GM12873 (cell line): ENCODE measurements around the gene OPTC.

Source experiments
- TF ChIP-seq, protein P1 (sequence below): IDR thresholded peaks from 2 replicates; pipeline ENCODE4 v1.5.1; 2012; ENCODE audit warnings: low read depth, mild to moderate bottlenecking, moderate library complexity, low read length, control low read depth; ENCODE audit not compliant: insufficient read depth; ENCODE audit errors: missing control alignments

The OPTC gene

DNA sequence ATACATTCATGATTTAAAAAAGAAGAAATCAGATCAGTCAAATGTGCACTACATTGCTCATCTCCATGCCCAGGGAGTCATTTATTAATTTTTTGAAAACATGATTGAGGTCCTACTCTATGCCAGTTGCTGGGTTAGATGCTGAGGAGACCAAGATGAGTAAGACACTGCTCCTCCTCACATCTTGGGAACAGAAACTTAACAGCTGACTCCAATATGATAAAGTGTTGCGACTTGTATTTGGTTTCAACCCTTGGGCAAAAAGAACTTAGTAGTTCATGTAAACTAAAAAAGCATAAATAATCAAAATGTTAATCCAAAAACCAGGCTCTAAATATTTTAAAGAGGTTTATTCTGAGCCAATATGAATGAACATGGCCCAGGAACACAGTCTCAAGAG, 56.9 kb downstream of the OPTC start:
- TF ChIP-seq, protein P1, sequence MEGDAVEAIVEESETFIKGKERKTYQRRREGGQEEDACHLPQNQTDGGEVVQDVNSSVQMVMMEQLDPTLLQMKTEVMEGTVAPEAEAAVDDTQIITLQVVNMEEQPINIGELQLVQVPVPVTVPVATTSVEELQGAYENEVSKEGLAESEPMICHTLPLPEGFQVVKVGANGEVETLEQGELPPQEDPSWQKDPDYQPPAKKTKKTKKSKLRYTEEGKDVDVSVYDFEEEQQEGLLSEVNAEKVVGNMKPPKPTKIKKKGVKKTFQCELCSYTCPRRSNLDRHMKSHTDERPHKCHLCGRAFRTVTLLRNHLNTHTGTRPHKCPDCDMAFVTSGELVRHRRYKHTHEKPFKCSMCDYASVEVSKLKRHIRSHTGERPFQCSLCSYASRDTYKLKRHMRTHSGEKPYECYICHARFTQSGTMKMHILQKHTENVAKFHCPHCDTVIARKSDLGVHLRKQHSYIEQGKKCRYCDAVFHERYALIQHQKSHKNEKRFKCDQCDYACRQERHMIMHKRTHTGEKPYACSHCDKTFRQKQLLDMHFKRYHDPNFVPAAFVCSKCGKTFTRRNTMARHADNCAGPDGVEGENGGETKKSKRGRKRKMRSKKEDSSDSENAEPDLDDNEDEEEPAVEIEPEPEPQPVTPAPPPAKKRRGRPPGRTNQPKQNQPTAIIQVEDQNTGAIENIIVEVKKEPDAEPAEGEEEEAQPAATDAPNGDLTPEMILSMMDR = no peak

DNA sequence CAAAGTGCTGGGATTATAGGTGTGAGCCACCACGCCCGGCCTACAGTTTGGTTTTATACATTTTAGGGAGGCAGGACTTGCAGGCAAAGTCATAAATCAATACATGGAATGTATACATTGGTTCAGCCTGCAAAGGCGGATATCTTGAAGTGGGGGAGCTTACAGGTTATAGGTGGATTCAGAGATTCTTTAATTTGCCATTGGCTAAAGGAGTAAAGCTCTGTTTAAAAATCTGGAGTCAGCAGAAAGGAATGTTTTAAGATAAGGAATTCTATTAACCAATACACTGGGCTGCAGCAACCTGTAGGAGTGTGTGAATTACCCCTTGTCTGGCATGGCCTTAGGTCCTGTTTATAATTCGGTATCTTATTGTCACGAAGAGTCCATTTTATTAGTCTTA, 57.6 kb downstream of the OPTC start:
- TF ChIP-seq, protein P1 = no peak

DNA sequence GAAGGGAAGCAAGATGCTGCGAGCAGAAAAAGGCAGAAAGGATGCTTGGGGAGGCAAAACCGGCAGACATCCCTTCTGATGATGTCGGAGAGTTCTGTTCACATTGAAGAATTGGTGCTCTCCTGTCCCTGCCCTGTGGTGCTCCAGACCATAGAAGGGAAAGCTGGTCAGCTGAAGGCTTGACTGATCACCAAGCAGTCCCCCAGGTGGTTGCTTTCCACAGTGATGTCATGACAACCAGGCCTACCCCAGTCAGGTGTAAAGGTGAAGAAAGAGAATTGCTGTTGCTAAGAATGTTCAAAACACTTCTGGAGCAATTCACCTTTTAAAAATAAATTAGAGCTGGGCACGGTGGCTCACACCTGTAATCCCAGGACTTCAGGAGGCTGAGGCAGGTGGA, 59.5 kb downstream of the OPTC start:
- TF ChIP-seq, protein P1 = no peak

DNA sequence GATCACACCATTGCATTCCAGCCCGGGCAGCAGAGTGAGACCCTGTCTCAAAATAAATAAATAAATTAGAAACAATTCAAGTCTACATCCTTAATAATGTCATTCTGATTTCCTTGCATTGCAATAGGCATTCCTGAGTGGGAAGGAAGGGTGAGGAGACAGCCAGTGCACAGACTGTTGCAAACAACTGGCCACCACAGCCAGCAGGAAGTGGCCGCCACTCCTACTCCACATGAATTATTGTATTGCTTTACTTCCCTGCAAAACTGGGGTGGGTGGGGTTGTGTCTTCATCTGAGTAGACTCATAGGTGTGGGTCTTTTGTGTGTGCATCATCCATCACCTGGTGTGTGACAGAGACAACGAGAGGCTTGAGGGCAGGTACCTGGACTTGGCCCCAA, 60.1 kb downstream of the OPTC start:
- TF ChIP-seq, protein P1 = no peak

DNA sequence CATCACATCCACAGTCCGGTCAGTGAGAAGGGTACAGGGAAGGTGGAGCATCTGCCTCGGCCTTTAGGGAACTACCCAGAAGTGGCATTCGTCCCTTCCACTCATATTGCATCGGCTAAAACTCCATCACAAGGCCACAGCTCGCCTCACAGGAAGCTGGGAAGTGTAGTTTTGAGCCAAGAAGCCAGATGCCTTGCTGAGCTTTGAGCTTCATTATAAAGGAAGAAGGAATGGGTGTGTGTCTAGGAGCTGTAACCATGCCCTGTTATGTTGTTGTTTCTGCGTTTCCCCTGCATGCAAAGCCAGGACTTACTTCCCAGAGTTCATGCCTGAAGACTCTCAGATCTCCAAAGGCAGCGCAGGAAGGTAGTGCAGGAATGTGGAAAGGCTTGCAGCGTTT, 61.1 kb downstream of the OPTC start:
- TF ChIP-seq, protein P1 = no peak

DNA sequence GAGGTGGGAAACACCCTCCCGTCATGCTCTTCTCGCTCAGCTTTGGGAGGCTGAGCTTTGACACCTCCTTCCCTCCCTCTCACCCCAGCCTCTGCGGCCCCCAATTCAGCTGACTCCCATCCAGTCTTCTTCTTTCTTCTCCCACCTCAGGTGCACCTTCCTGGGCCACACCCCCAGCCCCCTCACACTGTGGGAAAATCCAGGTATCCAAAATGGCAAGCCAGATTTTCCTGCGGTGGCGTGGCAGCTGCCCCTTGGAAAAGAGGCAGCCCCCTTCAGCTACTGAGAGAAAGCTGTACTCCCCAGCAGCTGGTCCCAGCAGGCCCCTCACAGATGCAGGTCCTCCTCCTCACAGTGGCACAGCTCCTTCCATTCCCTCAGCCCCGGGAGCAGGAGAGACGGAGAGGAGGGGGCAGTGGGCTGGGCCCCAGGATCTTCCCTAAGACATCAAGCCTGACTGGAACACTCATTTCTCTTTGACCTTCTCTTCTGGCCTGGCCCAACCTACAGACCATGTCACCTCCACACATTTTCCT, 61.6 kb downstream of the OPTC start:
- TF ChIP-seq, protein P1 = no peak

DNA sequence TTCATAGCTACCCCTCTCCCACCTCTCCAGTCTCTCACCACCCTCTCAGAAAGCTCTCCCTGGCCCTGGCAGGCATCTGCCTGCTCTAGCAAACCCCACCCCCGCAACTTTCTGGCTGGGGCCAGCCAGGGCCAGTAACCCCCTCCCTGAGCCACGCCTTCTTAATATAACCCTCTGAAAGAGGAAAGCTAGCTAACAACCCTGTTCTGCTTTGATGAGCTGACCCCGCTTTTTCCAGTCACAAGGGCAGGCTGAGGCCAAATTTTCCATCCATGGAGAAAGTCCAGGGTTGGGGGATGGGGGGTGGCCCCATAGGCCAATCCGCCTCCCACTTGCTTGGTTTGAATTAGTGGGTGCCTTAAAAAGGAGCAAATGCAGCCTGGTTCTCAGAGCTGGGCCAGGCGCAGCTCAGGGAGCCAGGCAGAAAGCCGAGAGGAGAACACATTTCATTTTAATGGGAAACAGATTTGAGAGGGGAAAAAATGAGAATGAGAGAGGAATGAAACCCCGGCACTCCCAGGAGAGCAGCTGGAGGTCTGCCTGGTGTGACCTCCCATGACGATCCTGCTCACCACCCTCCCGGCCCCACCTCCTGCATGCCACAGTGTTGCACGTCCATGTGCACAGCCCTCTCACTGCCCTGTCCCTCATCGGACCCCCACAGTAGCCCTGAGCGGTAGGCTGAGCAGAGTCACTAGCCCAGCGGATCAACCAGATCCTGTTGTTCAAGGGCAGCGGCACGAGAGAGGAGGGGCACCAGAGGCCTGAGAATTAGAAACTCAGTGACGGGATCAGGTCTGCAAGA, 62.3 kb downstream of the OPTC start:
- TF ChIP-seq, protein P1 = no peak
